GM12865 (cell line): ENCODE results near the gene EFCC1.

Experiments used
- DNase-seq: peaks from one replicate; pipeline ENCODE4 v3.0.0; 2010; ENCODE audit warnings: low read depth
- H3K4me3 ChIP-seq: 2 replicates; pipeline ENCODE4 v1.5.1; 2011; ENCODE audit warnings: mild to moderate bottlenecking, low read depth, low read length, control low read depth
- TF ChIP-seq, protein P1 (sequence below): IDR thresholded peaks from 2 replicates; pipeline ENCODE4 v1.5.1; 2011; ENCODE audit warnings: low read length, control low read depth, low read depth, inconsistent platforms; ENCODE audit not compliant: insufficient read depth; ENCODE audit errors: missing control alignments

The EFCC1 gene

DNA sequence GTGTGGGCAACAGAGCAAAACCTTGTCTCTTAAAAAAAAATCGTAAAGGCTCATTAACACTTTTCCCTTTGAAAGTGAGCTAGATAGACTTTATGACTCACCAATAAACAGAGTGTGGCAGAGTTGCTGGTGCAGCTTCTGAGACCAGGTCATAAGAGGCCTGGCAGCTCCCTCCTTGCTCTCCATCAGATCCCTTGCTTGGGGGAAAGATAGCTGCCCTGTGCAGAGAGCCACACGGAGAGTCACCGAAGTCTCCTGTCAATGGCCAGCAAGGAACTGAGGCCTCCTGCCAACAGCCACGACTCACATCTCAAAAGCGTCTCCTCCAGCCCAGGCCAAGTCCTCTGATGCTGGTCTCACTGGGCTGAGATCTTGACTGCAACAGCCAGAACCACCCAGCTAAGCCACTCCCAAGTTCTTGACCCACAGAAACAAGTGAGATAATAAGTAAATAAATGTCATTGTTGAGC, 50.8 kb downstream of the EFCC1 start:
- no peak overlapping the region for H3K4me3 ChIP-seq
- no peak for DNase-seq
- TF ChIP-seq, protein P1, sequence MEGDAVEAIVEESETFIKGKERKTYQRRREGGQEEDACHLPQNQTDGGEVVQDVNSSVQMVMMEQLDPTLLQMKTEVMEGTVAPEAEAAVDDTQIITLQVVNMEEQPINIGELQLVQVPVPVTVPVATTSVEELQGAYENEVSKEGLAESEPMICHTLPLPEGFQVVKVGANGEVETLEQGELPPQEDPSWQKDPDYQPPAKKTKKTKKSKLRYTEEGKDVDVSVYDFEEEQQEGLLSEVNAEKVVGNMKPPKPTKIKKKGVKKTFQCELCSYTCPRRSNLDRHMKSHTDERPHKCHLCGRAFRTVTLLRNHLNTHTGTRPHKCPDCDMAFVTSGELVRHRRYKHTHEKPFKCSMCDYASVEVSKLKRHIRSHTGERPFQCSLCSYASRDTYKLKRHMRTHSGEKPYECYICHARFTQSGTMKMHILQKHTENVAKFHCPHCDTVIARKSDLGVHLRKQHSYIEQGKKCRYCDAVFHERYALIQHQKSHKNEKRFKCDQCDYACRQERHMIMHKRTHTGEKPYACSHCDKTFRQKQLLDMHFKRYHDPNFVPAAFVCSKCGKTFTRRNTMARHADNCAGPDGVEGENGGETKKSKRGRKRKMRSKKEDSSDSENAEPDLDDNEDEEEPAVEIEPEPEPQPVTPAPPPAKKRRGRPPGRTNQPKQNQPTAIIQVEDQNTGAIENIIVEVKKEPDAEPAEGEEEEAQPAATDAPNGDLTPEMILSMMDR: no peak

DNA sequence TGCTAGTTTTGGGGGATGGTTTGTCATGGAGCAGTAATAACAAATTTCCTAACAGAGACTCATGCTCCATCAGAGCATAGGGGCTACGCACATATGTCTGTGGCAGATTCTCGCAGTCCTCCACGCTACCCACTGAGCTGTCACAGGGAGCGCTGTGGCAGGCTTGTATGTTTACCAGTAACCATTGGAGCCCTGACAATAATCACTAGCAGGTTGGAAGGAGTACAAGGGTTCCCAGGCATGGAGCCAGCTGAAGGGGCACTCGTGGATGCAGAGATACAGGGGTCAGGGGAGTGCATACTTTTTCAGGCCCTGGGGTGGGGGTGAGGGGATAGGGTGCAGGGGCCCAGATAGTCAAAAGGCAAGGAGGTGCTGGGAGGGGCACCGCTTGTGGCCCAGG, 51.6 kb downstream of the EFCC1 start:
- no peak overlapping the region for H3K4me3 ChIP-seq
- TF ChIP-seq, protein P1: no peak
- DNase-seq: no peak

DNA sequence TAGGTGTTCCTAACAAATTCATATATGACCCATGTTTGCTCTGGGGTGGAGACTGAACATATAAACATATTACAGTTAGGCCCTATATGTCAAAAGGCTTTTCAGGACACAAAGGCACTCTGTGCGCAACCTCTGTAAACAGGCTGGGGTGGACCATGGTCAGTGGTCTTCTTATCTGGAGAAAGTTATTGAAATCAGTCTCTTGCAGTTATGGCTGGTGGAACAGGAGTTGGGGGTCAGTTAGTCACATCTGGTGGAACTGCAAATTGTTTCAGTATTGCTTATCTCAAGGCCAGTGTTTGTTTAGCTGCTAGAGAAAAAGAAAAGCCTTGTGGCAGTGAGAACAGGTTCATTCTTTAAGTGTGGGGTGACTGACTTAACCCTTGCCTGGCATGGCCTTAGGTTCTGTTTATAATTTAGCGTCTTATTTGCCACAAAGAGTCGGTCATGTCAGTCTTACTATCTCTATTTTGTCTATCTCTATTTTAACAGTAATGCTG, 53.6 kb downstream of the EFCC1 start:
- DNase-seq: no peak

DNA sequence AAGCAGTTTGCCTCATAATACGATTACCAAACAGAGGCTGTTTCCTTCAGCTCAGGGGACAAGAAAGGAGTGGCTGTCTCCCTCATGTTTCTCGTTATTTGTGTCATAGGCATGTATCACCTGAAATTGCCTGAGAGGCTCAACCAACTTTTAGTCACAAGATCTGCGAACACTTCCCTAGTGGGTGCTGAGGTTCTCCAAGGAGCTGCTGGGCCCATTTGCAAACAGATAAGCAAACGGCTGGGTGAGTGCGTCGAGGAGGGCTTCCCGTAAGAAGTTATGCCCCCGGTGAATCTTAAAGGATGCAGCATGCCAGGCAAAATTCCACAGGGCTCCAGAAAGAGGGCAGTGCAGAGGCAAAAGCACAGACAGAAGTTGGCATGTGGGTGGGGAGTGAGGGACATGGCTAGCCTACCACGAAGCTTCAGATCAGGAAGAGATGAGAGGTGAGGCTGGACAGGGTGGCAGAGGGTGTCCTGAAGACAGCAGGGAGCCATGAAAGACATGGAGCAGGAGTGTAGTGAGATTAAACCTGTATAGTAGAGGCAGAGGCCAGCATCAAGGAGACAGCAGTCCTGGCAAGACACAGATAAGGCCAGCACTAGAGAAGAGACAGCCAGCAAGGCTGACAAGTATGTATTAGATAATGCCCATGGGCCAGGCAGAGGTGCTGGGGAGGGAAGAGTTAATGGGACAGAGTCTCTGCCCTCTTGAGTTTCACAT, 55.5 kb downstream of the EFCC1 start:
- no peak for DNase-seq
- no peak overlapping the region for H3K4me3 ChIP-seq
- TF ChIP-seq, protein P1: no peak

More for the DNA sequence above, 53.6 kb downstream of the EFCC1 start:
- TF ChIP-seq, protein P1: no peak
- H3K4me3 ChIP-seq: no peak overlapping the region

DNA sequence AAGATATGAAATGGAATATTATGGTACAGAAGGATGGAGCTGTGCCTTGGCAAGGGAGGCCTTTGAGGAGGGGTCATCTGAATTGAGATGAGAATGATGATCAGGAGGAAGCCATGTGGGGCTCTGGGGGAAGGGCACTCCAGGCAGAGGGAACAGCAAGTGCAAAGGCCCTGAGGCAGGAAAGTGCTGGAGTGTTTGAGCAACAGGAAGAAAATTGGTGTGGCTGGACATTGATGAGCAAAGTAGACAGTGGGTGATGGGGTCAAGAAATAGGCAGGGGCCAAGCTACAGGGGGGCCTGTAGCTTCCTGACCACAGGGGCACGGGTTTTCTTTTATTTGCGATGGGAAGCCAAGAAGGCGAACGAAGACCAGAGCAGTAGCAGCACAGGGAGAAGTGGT, 56.1 kb downstream of the EFCC1 start:
- no peak for DNase-seq
- no peak overlapping the region for H3K4me3 ChIP-seq
- TF ChIP-seq, protein P1: no peak

DNA sequence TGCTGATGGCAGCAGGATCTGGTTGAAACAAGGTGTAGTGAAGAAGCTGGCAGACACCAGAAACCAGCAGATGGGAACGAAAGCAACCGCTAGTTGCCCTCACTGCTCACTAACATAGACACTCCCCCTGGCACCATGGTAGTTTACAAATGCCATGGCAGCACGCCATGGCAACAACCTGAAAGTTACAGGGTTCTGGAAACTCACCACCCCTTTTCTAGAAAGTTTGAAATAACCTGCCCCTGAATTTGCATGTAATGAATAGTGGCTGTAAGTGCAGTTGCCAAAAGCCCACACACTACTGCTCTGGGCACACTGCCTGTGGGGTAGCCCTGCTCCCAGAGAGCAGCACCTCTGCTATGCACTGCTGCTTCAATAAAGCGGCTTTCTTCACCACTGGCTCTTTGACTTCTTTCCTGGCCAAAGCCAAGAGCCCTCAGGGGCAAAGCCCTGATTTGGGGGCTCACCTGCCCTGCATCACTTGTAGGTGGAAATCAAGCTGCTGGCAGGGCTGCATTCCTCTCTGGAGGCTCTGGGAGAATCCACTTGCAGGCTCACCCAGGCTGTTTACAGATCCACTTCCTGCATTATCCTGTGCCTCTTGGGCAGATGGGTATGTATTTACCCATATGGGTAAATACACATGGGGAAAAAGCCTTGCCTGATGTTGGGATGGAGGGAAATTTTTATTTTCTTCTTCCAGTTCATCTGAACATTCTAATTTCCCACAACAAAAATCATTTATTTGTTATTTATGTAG, 57.5 kb downstream of the EFCC1 start:
- H3K4me3 ChIP-seq: no peak overlapping the region
- TF ChIP-seq, protein P1: no peak
- peak; percentile 56 for DNase-seq
